Activated naive CD8-positive, alpha-beta T cell treated with anti-CD3 and anti-CD28 coated beads for 36 hours (primary cell): ENCODE results near the gene PDE4B. TPM values are rescaled to one million over a fixed set of nuclear protein-coding genes. Genes with fewer than 3 reads are reported as not detected.
"Not testable (repeated sequence)": the region's sequence is repeated elsewhere in the genome, so short reads cannot be mapped to it uniquely, and the experiment has no call there.

Source experiments
- DNase-seq: peaks from one replicate; pipeline ENCODE4 v3.0.0; 2021
- H3K27ac Mint-ChIP-seq: one replicate; pipeline ENCODE4 v1.8.0; 2022; ENCODE audit warnings: mild to moderate bottlenecking, moderate library complexity, mixed read lengths
- H3K27me3 Mint-ChIP-seq: one replicate; pipeline ENCODE4 v1.8.0; 2022; ENCODE audit warnings: mild to moderate bottlenecking, mixed read lengths
- H3K36me3 Mint-ChIP-seq: one replicate; pipeline ENCODE4 v1.8.0; 2021; ENCODE audit warnings: mild to moderate bottlenecking, mixed read lengths
- H3K4me1 Mint-ChIP-seq: one replicate; pipeline ENCODE4 v1.8.0; 2021; ENCODE audit warnings: mixed read lengths
- H3K4me3 Mint-ChIP-seq: one replicate; pipeline ENCODE4 v1.8.0; 2022; ENCODE audit warnings: mild to moderate bottlenecking, moderate library complexity, mixed read lengths
- H3K9me3 Mint-ChIP-seq: one replicate; pipeline ENCODE4 v1.8.0; 2022; ENCODE audit warnings: mixed read lengths
- total RNA-seq, 2 experiments: library from RNA; stranded (reverse); gene quantifications; one replicate each; pipeline ENCODE4 v1.2.3, GENCODE V29; 2021

The PDE4B gene
- total RNA-seq, 2 experiments from 2014 or later = 22.3 to 24.6 TPM

GRCh38 chr1:66046415-66046814 is 253.7 kb downstream of the PDE4B start:
- DNase-seq = no peak
- H3K9me3 Mint-ChIP-seq = no peaks in the 10 kb centered on the region
- no peak overlapping the region for H3K27ac Mint-ChIP-seq
- no peaks in the 10 kb centered on the region for H3K36me3 Mint-ChIP-seq
- no peak overlapping the region for H3K4me3 Mint-ChIP-seq
- peaks cover 9% of the 10 kb centered on the region for H3K27me3 Mint-ChIP-seq
- no peaks in the 10 kb centered on the region for H3K4me1 Mint-ChIP-seq

DNA sequence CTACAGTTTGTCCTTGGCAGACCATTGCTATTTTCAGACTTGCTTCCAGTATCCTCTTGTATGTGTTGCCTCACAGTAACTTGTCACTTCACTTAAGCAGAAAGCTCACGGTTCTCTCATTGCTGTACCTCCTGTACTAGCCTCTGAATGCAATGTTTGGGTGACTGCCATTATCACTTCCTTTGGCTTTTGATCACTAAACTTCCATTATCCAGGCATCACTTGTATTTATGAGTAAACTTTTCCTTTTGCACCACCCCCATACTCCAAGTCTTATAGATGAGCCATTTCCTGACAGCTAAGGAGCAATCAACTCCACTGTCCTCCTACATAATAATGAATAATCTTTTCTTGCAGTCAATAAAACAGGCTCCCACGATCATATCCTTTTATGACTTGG is 255.3 kb downstream of the PDE4B start:
- H3K4me1 Mint-ChIP-seq = no peaks in the 10 kb centered on the region
- H3K9me3 Mint-ChIP-seq = no peaks in the 10 kb centered on the region
- no peak for DNase-seq
- peaks cover 9% of the 10 kb centered on the region for H3K27me3 Mint-ChIP-seq
- no peaks in the 10 kb centered on the region for H3K36me3 Mint-ChIP-seq
- H3K27ac Mint-ChIP-seq = no peak overlapping the region
- H3K4me3 Mint-ChIP-seq = no peak overlapping the region

DNA sequence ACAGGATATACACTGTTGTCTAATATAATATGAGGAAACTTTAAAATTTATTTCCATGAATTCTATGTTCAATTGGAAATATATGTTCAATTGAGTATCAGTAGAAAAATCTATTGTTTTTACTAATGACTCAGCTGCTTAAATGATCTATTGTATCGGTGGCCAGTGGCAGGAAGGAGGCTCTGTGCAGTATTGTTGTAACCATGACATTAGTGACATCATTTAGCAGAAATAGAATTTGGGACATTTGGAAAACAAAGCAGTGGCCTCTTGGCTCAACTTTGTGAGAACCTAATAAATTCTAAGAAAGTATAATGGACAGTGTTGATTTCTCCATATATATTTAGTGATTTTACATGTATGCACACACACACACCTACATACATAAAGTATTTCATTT is 257.4 kb downstream of the PDE4B start:
- no peaks in the 10 kb centered on the region for H3K9me3 Mint-ChIP-seq
- no peak overlapping the region for H3K4me3 Mint-ChIP-seq
- H3K27ac Mint-ChIP-seq = no peak overlapping the region
- no peak for DNase-seq
- H3K27me3 Mint-ChIP-seq = peaks cover 9% of the 10 kb centered on the region
- H3K36me3 Mint-ChIP-seq = no peaks in the 10 kb centered on the region
- no peaks in the 10 kb centered on the region for H3K4me1 Mint-ChIP-seq

DNA sequence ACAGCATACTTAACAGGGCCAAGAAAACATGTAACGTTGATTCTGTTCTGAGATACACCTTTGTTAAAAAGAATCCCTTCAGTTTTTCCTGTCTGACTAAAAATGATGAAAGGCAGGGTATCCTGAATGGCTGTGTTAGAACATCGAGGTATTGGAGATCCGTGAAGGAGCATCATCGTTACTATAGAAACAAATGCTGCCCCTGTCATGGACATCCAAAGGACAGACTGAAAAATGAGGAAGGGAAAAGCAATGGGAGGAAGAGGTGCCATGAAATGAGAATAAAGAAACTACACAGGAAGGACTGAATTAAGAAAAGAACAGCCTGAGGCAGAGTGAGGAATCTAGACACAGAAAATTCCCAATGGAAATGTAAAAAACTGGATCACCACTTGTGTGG is 257.9 kb downstream of the PDE4B start:
- no peak overlapping the region for H3K4me3 Mint-ChIP-seq
- H3K27ac Mint-ChIP-seq = no peak overlapping the region
- H3K27me3 Mint-ChIP-seq = peaks cover 7% of the 10 kb centered on the region

GRCh38 chr1:66055092-66055491 is 262.4 kb downstream of the PDE4B start:
- Mint-ChIP-seq H3K9me3 (peaks cover 7% of the 10 kb centered on the region), H3K27ac (no peak overlapping the region), H3K36me3 (peaks cover 2% of the 10 kb centered on the region), H3K27me3 (peaks cover 10% of the 10 kb centered on the region), H3K4me3 (no peak overlapping the region), H3K4me1 (no peaks in the 10 kb centered on the region)
- no peak for DNase-seq

More for the DNA sequence above, 257.9 kb downstream of the PDE4B start:
- Mint-ChIP-seq H3K9me3 (no peaks in the 10 kb centered on the region), H3K36me3 (no peaks in the 10 kb centered on the region), H3K4me1 (no peaks in the 10 kb centered on the region)
- no peak for DNase-seq

GRCh38 chr1:66057448-66057847 is 264.8 kb downstream of the PDE4B start:
- not testable (repeated sequence) for H3K27ac Mint-ChIP-seq, H3K36me3 Mint-ChIP-seq, DNase-seq, H3K9me3 Mint-ChIP-seq, H3K4me1 Mint-ChIP-seq, H3K4me3 Mint-ChIP-seq
- peaks cover 10% of the 10 kb centered on the region for H3K27me3 Mint-ChIP-seq

GRCh38 chr1:66058558-66058957 is 265.9 kb downstream of the PDE4B start:
- no peak for DNase-seq
- no peak overlapping the region for H3K27ac Mint-ChIP-seq
- H3K27me3 Mint-ChIP-seq = peaks cover 7% of the 10 kb centered on the region
- H3K36me3 Mint-ChIP-seq = peaks cover 2% of the 10 kb centered on the region
- H3K4me3 Mint-ChIP-seq = no peak overlapping the region
- peaks cover 7% of the 10 kb centered on the region for H3K9me3 Mint-ChIP-seq
- H3K4me1 Mint-ChIP-seq = no peaks in the 10 kb centered on the region

- not testable (repeated sequence) for DNase-seq, H3K27ac Mint-ChIP-seq, H3K4me3 Mint-ChIP-seq, H3K4me1 Mint-ChIP-seq, H3K36me3 Mint-ChIP-seq, H3K9me3 Mint-ChIP-seq
- H3K27me3 Mint-ChIP-seq = peaks cover 36% of the 10 kb centered on the region
These were observed 274.5 kb downstream of the PDE4B start for GRCh38 chr1:66067219-66067618.

- Mint-ChIP-seq H3K27me3 (peaks cover 30% of the 10 kb centered on the region), H3K9me3 (no peaks in the 10 kb centered on the region), H3K4me3 (no peak overlapping the region), H3K27ac (no peak overlapping the region), H3K4me1 (no peaks in the 10 kb centered on the region), H3K36me3 (no peaks in the 10 kb centered on the region)
- no peak for DNase-seq
These were observed 277.5 kb downstream of the PDE4B start for GRCh38 chr1:66069976-66070876.

DNA sequence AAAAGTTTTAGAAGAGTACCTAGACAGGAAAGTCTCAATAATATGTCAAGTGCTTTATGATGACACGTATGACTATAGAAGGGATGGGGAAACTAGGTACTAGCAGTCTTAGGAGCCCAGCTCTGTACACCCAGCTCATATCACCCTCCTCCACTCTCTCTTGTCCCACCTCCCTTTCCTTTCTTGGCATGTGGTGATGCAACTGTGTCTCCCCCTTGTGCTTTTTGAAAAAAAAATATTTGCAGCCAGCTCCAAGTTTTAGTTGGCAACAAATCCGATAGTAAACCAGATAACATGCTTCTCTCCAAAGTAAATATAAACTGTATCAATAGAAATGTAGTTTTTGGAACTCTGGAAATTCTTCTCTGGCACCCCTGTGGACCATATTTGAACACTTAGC is 280.7 kb downstream of the PDE4B start:
- no peaks in the 10 kb centered on the region for H3K9me3 Mint-ChIP-seq
- H3K4me1 Mint-ChIP-seq = no peaks in the 10 kb centered on the region
- no peak for DNase-seq
- no peak overlapping the region for H3K4me3 Mint-ChIP-seq
- no peaks in the 10 kb centered on the region for H3K36me3 Mint-ChIP-seq
- H3K27ac Mint-ChIP-seq = no peak overlapping the region
- H3K27me3 Mint-ChIP-seq = peaks cover 17% of the 10 kb centered on the region

- Mint-ChIP-seq H3K27ac (no peak overlapping the region), H3K4me1 (no peaks in the 10 kb centered on the region), H3K9me3 (no peaks in the 10 kb centered on the region), H3K36me3 (no peaks in the 10 kb centered on the region), H3K4me3 (no peak overlapping the region), H3K27me3 (peaks cover 21% of the 10 kb centered on the region)
- no peak for DNase-seq
These were observed 281.5 kb downstream of the PDE4B start for GRCh38 chr1:66074147-66074546.

DNA sequence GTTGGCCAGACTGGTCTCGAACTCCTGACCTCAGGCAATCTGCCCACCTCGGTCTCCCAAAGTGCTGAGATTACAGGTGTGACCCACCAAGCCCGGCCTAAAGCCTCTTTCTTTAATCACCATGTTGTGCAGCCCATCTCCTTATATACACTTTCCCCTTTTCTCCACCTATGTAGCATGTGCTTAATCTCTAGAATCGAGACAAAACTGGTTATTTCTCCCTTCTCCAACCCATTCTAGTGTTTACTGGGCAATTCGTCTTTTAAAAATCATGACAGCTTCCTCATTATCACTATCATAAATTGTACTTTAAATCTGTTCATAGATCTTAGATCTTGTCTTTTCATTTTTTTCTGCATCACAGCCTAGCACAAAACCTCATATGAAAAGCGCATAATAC is 285.7 kb downstream of the PDE4B start:
- peaks cover 11% of the 10 kb centered on the region for H3K27me3 Mint-ChIP-seq
- no peaks in the 10 kb centered on the region for H3K4me1 Mint-ChIP-seq
- no peaks in the 10 kb centered on the region for H3K36me3 Mint-ChIP-seq
- no peak for DNase-seq
- H3K9me3 Mint-ChIP-seq = no peaks in the 10 kb centered on the region
- no peak overlapping the region for H3K27ac Mint-ChIP-seq
- no peak overlapping the region for H3K4me3 Mint-ChIP-seq

GRCh38 chr1:66083003-66083402 is 290.3 kb downstream of the PDE4B start:
- Mint-ChIP-seq H3K9me3 (no peaks in the 10 kb centered on the region), H3K4me1 (no peaks in the 10 kb centered on the region), H3K36me3 (no peaks in the 10 kb centered on the region), H3K27ac (no peak overlapping the region), H3K27me3 (peaks cover 5% of the 10 kb centered on the region), H3K4me3 (no peak overlapping the region)
- DNase-seq = no peak

- no peak overlapping the region for H3K4me3 Mint-ChIP-seq
- no peaks in the 10 kb centered on the region for H3K27me3 Mint-ChIP-seq
- no peaks in the 10 kb centered on the region for H3K36me3 Mint-ChIP-seq
- no peak for DNase-seq
- H3K9me3 Mint-ChIP-seq = no peaks in the 10 kb centered on the region
- no peaks in the 10 kb centered on the region for H3K4me1 Mint-ChIP-seq
- no peak overlapping the region for H3K27ac Mint-ChIP-seq
These were observed 291.7 kb downstream of the PDE4B start for GRCh38 chr1:66084442-66084841.

DNA sequence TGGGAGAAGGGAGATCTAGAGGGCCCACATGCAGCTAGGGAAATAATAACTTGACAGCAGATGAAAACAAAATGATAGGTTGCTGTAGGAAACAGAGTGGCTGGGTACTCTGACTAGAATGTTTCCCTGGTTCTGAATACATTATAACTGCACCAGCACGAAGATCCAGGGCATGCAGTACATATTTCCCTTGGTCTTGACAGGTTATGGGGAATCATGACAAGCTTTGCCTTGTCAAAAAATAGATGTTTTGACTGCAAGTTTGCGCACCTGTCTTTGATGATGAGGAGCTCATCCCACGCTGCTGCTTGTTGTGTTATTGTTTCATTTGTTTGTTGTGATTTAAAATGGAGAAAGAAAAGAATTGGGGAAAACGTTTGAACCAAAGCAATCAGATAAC is 292.9 kb downstream of the PDE4B start:
- Mint-ChIP-seq H3K9me3 (no peaks in the 10 kb centered on the region), H3K4me1 (no peaks in the 10 kb centered on the region)
- DNase-seq = no peak

DNA sequence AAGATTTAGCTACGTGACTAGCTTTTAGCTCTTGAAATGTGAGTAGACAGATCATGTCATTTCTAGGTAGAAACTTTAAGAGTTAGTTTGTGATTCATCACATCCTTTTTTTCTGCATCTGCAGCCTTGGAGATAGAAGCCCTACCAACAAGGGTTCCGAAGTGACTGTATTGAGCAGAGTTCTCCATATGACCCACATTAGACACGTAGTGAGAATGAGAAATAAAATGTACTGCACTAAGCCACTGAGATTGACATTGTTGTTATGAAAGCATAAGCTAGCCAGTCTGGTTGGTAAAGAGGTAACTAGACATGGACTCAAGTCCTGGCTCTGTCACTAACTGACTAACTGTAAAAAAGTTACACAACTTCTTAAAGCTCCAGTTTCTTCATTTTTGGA is 296.1 kb downstream of the PDE4B start:
- Mint-ChIP-seq H3K4me3 (no peak overlapping the region), H3K36me3 (no peaks in the 10 kb centered on the region), H3K27ac (no peak overlapping the region), H3K27me3 (no peaks in the 10 kb centered on the region), H3K4me1 (peaks cover 7% of the 10 kb centered on the region), H3K9me3 (no peaks in the 10 kb centered on the region)
- DNase-seq = no peak

More for the DNA sequence above, 292.9 kb downstream of the PDE4B start:
- H3K4me3 Mint-ChIP-seq = no peak overlapping the region
- H3K27ac Mint-ChIP-seq = no peak overlapping the region
- H3K27me3 Mint-ChIP-seq = no peaks in the 10 kb centered on the region
- no peaks in the 10 kb centered on the region for H3K36me3 Mint-ChIP-seq
